ENCODE data around the gene LGALS9. TPM values are rescaled to one million over a fixed set of nuclear protein-coding genes. Genes with fewer than 3 reads are reported as not detected.

LGALS9 gene
- total RNA-seq, 4 donors from 2014 or later = 8.9 to 36.4 (median 18.0) TPM

- intact Hi-C loops (cut with DNase I) = loop anchor here (10.0 kb wide), 1 partner anchor 144 kb away; the partner anchor contains the start of gene KSR1
- no peak for TF ChIP-seq CTCF (IDR thresholded peaks at IDR 0.05)
- TF ChIP-seq POLR2A (IDR thresholded peaks at IDR 0.05) = no peak
- Histone ChIP-seq H3K27me3 (no peaks in the 10 kb centered on the region), H3K27ac (no peak overlapping the region), H3K4me1 (no peaks in the 10 kb centered on the region), H3K4me3 (replicated peaks in 1 of 3) (no peak overlapping the region), H3K9me3 (no peaks in the 10 kb centered on the region), H3K36me3 (peaks cover 0 to 6% of the 10 kb centered on the region in 2 donors)
- WGBS, 2 donors = 84 to 87% methylated on average over 17 of the region's 17 CpGs
- no peak for DNase-seq
These were observed 32.5 kb upstream of the LGALS9 start for GRCh38 chr17:27598337-27599050.

- no peak overlapping the region for H3K27ac ChIP-seq
- H3K27me3 ChIP-seq = no peaks in the 10 kb centered on the region
- no peak overlapping the region for H3K4me3 ChIP-seq (replicated peaks in 1 of 3)
- no peaks in the 10 kb centered on the region for H3K9me3 ChIP-seq
- intact Hi-C loops (cut with DNase I) = loop anchor here (2.0 to 5.0 kb wide), 3 partner anchors 52 to 363 kb away; no protein-coding TSS in a partner anchor
- DNase-seq = no peak
- H3K36me3 ChIP-seq = peaks cover 14 to 20% of the 10 kb centered on the region in 2 donors
- TF ChIP-seq CTCF (IDR thresholded peaks at IDR 0.05) (no peak), POLR2A (IDR thresholded peaks at IDR 0.05) (no peak)
- no peaks in the 10 kb centered on the region for H3K4me1 ChIP-seq
- WGBS, 2 donors = 94 to 97% methylated on average over 8 of the region's 8 CpGs
These were observed 30.5 kb upstream of the LGALS9 start for GRCh38 chr17:27600471-27600870.

DNA sequence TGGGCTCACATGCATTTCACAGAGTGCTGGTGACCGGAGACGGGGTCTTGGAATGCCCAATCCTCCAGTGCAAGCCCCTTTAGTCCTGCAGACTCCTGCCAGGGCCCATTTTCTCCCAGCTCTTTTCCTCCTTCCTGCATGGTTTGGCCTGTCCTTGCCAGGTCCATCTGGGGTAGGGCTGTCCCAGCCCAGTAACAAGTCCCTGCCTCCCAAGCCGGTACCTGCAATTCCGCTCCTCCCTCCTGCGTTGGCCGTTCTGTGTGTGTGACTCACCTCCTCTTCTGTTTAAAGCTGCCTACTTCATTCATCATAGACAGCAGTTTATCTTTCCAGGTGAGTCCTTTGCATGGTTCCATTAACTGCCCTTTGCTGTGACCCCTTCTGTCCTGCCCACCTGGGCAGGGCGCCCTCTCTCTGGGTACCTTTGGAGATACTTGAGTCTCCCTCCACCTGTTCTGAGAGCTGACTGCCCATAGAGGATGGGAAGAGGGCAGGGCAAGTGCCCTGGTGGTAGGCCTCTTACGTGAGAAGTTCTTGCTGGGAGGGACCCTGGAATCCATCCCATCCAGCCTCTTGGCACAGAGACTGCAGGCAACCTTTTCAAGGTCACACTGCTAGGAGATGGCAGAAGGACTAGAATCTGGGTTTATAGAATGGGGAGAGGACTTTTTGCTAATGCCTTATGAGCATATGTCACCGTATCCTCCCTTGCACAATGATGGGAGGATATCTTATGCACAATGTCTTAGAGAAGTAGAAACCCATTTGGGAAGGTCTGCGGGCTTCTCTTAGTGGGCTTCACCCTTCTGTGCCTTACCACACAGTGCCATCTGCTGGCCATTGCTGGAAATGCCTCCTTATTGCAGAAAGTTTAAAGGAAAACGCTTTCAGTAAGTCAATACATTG is 29.7 kb upstream of the LGALS9 start:
- peak; percentile 90 to 94 (median 93) for TF ChIP-seq CTCF (IDR thresholded peaks at IDR 0.05)
- TF ChIP-seq POLR2A (IDR thresholded peaks at IDR 0.05) = no peak
- Histone ChIP-seq H3K36me3 (peaks cover 22 to 28% of the 10 kb centered on the region in 2 donors), H3K4me1 (no peaks in the 10 kb centered on the region), H3K27me3 (no peaks in the 10 kb centered on the region), H3K9me3 (no peaks in the 10 kb centered on the region), H3K27ac (no peak overlapping the region), H3K4me3 (replicated peaks in 1 of 3) (no peak overlapping the region)
- DNase-seq = peak; percentile 80 to 84
- WGBS, 2 donors = 70 to 73% methylated on average over 11 of the region's 11 CpGs
- intact Hi-C loops (cut with DNase I) = loop anchor here (2.0 to 5.0 kb wide), 3 partner anchors 51 to 364 kb away; no protein-coding TSS in a partner anchor

DNA sequence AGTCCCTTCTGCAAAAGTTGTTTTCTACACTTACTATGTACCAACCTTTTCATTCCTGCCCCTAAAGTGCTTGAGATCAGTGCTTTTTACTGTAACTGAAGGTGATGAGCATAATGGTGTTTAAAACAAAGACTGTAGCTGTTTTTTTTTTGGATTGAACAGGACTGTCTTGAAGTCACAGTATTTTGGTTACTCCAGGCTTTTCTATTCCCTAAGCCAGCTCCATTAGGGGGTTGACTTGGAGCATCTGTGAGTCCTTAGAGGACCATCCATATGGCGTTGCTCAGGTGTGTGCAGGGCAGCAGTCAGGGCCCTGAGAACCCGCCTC is 29.0 kb upstream of the LGALS9 start:
- Histone ChIP-seq H3K36me3 (peaks cover 28 to 32% of the 10 kb centered on the region in 2 donors), H3K9me3 (no peaks in the 10 kb centered on the region)

More for the DNA sequence above, 29.0 kb upstream of the LGALS9 start:
- DNase-seq = no peak
- TF ChIP-seq CTCF (IDR thresholded peaks at IDR 0.05) (no peak), POLR2A (IDR thresholded peaks at IDR 0.05) (no peak)
- 83 to 85% methylated on average over 2 of the region's 2 CpGs for WGBS, 2 donors
- Histone ChIP-seq H3K27ac (no peak overlapping the region), H3K4me1 (no peaks in the 10 kb centered on the region), H3K27me3 (no peaks in the 10 kb centered on the region), H3K4me3 (replicated peaks in 1 of 3) (no peak overlapping the region)
- intact Hi-C loops (cut with DNase I) = loop anchor here (2.0 to 5.0 kb wide), 3 partner anchors 50 to 365 kb away; no protein-coding TSS in a partner anchor
